ENCODE results near the gene PRC1.
A peak's percentile ranks its signal among the peaks of the same experiment; 100 is the strongest.

The PRC1 gene

DNA sequence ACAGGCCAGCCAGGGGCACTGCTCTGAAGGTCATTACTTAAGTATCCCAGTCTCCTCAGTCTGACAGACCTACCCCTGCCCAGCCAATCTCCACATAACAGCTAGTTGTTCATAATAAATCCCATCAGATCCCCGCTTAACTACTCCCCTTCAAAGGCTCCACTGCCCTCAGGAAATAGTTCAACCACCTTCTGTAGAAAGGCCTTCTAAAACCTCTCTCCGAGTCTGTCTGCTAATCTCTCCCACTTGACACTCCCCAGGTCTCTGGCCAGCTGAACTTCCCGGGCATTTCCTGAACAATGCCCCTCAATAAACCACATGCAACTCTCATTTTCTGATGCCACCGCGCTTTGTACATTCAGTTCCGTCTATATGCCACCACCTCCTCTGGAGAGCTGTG lies 6.0 kb downstream of the PRC1 start:
- H3K4me3 ChIP-seq (ENCODE audit: low read length), result no peak overlapping the region
- no peak overlapping the region for H3K9ac ChIP-seq (ENCODE audit: low read depth, low read length)

DNA sequence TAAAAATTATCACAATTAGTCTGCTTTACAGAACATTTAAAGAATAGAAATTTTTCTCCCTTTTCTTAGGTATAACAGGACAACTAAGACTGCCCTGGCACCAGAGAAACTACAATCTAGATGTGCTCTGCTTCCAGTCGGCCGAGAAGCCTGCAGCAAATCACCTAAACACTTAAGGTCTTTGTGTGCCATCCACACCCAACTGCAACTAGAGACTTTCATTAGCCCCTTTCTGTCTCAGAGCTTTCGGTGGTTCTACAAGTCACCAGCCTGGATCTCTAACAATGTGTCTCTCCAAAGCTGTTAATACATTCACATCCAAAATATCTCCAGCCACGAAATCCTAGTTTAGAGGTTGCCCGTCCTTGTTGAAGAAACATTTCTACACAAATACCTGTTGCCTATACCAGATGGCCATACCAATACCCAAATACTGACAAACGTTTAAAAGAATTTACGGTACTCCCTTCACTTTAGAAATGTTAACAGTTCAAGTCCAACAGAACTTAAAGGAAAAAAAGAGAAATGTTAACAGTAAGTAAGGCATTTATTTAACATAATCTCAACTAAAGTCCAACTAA lies 6.7 kb downstream of the PRC1 start:
- H3K4me1 ChIP-seq (ENCODE audit: control insufficient read depth, insufficient read depth, low read length), result peaks cover 12% of the 10 kb centered on the region

More for the DNA sequence above, 6.0 kb downstream of the PRC1 start:
- Histone ChIP-seq H3K4me1 (ENCODE audit: control insufficient read depth, insufficient read depth, low read length) (peaks cover 12% of the 10 kb centered on the region), H3K36me3 (ENCODE audit: insufficient read depth, low read length) (no peaks in the 10 kb centered on the region), H3K27me3 (ENCODE audit: control insufficient read depth, insufficient read depth, low read length) (no peaks in the 10 kb centered on the region), H3K4me2 (ENCODE audit: low read length) (peak overlapping the region; percentile 62), H3K9me3 (replicated peaks; ENCODE audit: low read length) (no peaks in the 10 kb centered on the region)

DNA sequence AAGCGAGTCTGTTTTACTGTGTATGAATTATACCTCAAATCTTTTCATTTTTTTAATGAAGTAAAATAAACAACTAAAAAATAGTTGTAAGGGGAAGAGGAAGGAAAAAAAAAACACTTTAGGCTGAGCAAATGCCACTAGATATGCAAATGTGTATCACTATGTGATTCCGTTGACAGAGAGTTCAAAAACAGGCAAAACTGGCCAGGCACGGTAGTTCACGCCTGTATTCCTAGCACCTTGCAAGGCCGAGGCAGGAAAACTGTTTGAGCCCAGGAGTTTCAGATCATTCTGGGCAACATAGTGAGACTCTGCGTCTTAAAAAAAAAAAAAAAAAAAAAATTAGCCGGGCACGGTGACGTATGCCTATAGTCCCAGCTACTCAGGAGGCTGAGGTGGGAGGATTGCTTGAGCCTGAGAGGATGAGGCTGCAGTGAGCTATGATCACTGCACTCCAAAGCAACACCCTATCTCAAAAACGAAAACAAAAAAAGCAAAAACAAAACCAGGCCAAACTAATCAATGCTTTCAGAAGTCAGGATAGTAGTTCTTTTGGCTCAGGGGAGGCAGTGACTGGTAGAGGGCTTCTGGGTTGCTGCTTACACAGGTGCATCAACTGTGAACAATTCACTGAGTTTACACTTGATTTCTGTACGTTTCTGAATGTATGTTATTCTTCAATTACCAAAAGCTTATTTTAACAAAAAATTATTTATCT lies 7.4 kb downstream of the PRC1 start:
- Histone ChIP-seq H3K4me1 (ENCODE audit: control insufficient read depth, insufficient read depth, low read length) (peaks cover 12% of the 10 kb centered on the region), H3K9ac (ENCODE audit: low read depth, low read length) (no peak overlapping the region), H3K27me3 (ENCODE audit: control insufficient read depth, insufficient read depth, low read length) (no peaks in the 10 kb centered on the region), H3K36me3 (ENCODE audit: insufficient read depth, low read length) (peaks cover 6% of the 10 kb centered on the region), H3K4me2 (ENCODE audit: low read length) (peak overlapping the region; percentile 62), H3K9me3 (replicated peaks; ENCODE audit: low read length) (no peaks in the 10 kb centered on the region), H3K4me3 (ENCODE audit: low read length) (no peak overlapping the region)

More for the DNA sequence above, 6.7 kb downstream of the PRC1 start:
- Histone ChIP-seq H3K36me3 (ENCODE audit: insufficient read depth, low read length) (peaks cover 6% of the 10 kb centered on the region), H3K9me3 (replicated peaks; ENCODE audit: low read length) (no peaks in the 10 kb centered on the region), H3K9ac (ENCODE audit: low read depth, low read length) (no peak overlapping the region), H3K4me3 (ENCODE audit: low read length) (no peak overlapping the region), H3K4me2 (ENCODE audit: low read length) (peak overlapping the region; percentile 62), H3K27me3 (ENCODE audit: control insufficient read depth, insufficient read depth, low read length) (no peaks in the 10 kb centered on the region)

DNA sequence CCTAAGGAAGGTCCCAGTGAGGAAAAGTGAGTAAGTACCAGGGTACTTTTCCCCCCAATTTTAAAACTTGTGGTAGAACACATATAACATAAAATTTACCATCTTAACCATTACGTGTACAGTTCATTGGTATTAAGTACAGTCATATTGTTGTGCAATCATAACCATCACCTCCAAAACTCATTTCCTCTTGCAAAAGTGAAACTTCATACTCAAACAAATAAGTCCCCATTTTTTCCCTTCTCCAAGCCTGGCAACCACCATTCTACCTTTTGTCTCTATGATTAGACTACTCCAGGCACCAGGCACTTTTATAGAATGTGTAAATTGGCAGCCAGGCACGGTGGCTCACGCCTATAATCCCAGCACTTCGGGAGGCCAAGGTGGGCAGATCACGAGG lies 12.2 kb downstream of the PRC1 start:
- H3K9me3 ChIP-seq (replicated peaks; ENCODE audit: low read length), result no peaks in the 10 kb centered on the region
- H3K4me2 ChIP-seq (ENCODE audit: low read length), result no peak overlapping the region

DNA sequence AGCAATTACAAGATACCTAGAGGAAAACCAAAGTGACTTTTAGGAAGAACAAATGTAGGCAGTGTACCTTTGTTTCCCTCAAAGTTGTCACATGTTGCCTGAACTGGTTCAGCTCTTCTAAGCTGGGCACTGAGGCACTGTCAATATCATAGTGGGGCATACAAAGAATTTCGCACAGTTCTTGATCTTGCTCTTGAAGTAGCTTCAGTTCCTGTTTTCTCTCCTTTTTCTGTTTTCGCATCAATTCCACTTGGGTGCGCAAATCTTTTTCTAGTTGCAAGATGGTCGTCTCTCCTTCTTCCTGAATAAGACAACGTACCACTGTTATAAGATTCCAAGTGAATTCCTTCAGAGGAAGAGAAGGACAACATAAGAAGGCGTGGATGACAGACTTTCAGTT lies 12.7 kb downstream of the PRC1 start:
- H3K4me3 ChIP-seq (ENCODE audit: low read length), result no peak overlapping the region
- H3K4me1 ChIP-seq (ENCODE audit: control insufficient read depth, insufficient read depth, low read length), result no peaks in the 10 kb centered on the region
- no peak overlapping the region for H3K4me2 ChIP-seq (ENCODE audit: low read length)
- no peaks in the 10 kb centered on the region for H3K9me3 ChIP-seq (replicated peaks; ENCODE audit: low read length)
- H3K27me3 ChIP-seq (ENCODE audit: control insufficient read depth, insufficient read depth, low read length), result no peaks in the 10 kb centered on the region
- H3K9ac ChIP-seq (ENCODE audit: low read depth, low read length), result no peak overlapping the region
- H3K36me3 ChIP-seq (ENCODE audit: insufficient read depth, low read length), result peaks cover 44% of the 10 kb centered on the region

More for the DNA sequence above, 12.2 kb downstream of the PRC1 start:
- Histone ChIP-seq H3K36me3 (ENCODE audit: insufficient read depth, low read length) (peaks cover 40% of the 10 kb centered on the region), H3K4me3 (ENCODE audit: low read length) (no peak overlapping the region), H3K4me1 (ENCODE audit: control insufficient read depth, insufficient read depth, low read length) (no peaks in the 10 kb centered on the region), H3K9ac (ENCODE audit: low read depth, low read length) (no peak overlapping the region), H3K27me3 (ENCODE audit: control insufficient read depth, insufficient read depth, low read length) (no peaks in the 10 kb centered on the region)

DNA sequence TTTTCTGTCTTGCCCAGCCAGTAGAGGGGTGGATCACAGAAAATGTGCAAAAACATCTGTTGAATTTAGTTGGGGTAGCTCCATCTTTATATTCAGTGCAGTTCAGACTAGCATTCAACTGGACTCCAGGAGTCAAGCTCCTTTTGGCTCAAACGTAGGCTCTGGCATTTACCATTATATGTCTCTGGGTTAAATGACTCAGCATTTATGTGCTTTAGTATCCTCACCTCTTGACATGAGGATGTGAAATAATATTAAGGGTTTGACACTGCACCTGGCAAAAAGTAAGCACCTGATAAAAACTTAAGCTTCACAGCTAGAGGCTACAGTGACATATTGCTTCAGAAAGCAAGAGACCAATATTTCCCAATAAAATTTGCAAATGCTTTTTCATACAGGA lies 14.8 kb downstream of the PRC1 start:
- Histone ChIP-seq H3K36me3 (ENCODE audit: insufficient read depth, low read length) (peaks cover 59% of the 10 kb centered on the region), H3K4me1 (ENCODE audit: control insufficient read depth, insufficient read depth, low read length) (no peaks in the 10 kb centered on the region), H3K27me3 (ENCODE audit: control insufficient read depth, insufficient read depth, low read length) (no peaks in the 10 kb centered on the region)

DNA sequence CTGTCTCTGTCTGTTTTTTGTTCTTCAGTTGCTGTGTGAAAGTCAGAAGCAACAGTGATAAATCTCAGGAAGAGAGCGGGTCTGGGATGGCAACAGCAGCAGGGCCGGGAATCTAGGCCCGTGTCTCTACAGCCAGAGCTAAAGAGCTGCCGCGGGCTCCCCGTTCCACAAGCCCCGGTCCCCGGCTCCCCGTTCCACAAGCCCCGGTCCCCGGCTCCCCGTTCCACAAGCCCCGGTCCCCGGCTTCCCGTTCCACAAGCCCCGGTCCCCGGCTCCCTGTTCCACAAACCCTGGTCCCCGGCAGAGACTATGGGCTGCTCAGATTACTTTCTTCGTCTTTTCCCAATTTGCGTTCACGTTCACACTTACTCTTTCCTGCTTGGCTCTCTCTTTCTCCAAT lies 20.1 kb downstream of the PRC1 start:
- Histone ChIP-seq H3K36me3 (ENCODE audit: insufficient read depth, low read length) (peaks cover 45% of the 10 kb centered on the region), H3K9me3 (replicated peaks; ENCODE audit: low read length) (no peaks in the 10 kb centered on the region), H3K27me3 (ENCODE audit: control insufficient read depth, insufficient read depth, low read length) (no peaks in the 10 kb centered on the region)

More for the DNA sequence above, 14.8 kb downstream of the PRC1 start:
- Histone ChIP-seq H3K9me3 (replicated peaks; ENCODE audit: low read length) (no peaks in the 10 kb centered on the region), H3K4me2 (ENCODE audit: low read length) (no peak overlapping the region), H3K9ac (ENCODE audit: low read depth, low read length) (no peak overlapping the region), H3K4me3 (ENCODE audit: low read length) (no peak overlapping the region)

DNA sequence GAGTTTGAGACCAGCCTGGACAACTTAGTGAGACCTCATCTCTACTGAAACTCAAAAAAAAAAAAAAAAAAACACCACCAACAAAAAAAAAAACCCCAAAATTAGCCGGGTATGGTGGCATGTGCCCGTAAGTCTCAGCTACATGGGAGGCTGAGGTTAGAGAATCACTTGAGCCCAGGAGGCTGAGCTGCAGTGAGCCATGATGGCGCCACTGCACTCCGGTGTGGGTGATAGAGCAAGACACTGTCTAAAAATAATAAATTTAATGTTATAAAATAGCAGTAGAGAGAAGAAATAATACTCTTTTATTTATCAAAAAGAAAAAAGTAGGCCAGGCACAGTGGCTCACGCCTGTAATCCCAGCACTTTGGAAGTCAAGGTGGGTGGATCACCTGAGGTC lies 22.2 kb downstream of the PRC1 start:
- Histone ChIP-seq H3K4me2 (ENCODE audit: low read length) (no peak overlapping the region), H3K4me3 (ENCODE audit: low read length) (no peak overlapping the region), H3K36me3 (ENCODE audit: insufficient read depth, low read length) (peaks cover 48% of the 10 kb centered on the region), H3K9me3 (replicated peaks; ENCODE audit: low read length) (no peaks in the 10 kb centered on the region), H3K9ac (ENCODE audit: low read depth, low read length) (no peak overlapping the region), H3K27me3 (ENCODE audit: control insufficient read depth, insufficient read depth, low read length) (no peaks in the 10 kb centered on the region), H3K4me1 (ENCODE audit: control insufficient read depth, insufficient read depth, low read length) (no peaks in the 10 kb centered on the region)

More for the DNA sequence above, 20.1 kb downstream of the PRC1 start:
- no peaks in the 10 kb centered on the region for H3K4me1 ChIP-seq (ENCODE audit: control insufficient read depth, insufficient read depth, low read length)
- no peak overlapping the region for H3K4me2 ChIP-seq (ENCODE audit: low read length)
- no peak overlapping the region for H3K4me3 ChIP-seq (ENCODE audit: low read length)
- H3K9ac ChIP-seq (ENCODE audit: low read depth, low read length), result no peak overlapping the region

DNA sequence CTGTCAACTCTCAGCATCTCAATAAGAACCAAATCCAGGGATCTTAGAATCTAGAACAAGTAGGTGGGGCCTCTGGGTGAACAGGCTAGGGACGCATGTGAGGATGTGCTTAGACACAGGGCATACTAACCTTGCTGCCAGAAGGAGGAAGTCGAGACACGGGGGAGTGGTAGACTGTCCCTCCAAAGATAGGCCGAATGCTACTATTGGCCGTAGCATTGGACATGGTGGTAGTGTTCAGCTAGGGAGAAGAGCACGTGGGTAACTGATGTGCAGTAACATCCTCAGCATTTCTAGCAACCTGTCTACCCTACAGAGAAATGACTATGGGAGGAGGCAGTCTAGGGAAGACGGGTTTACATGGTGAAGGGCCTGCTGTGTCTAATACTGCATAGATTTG lies 24.1 kb downstream of the PRC1 start:
- Histone ChIP-seq H3K4me1 (ENCODE audit: control insufficient read depth, insufficient read depth, low read length) (no peaks in the 10 kb centered on the region), H3K4me3 (ENCODE audit: low read length) (no peak overlapping the region), H3K36me3 (ENCODE audit: insufficient read depth, low read length) (peaks cover 43% of the 10 kb centered on the region), H3K27me3 (ENCODE audit: control insufficient read depth, insufficient read depth, low read length) (no peaks in the 10 kb centered on the region), H3K9ac (ENCODE audit: low read depth, low read length) (no peak overlapping the region), H3K4me2 (ENCODE audit: low read length) (no peak overlapping the region), H3K9me3 (replicated peaks; ENCODE audit: low read length) (no peaks in the 10 kb centered on the region)

DNA sequence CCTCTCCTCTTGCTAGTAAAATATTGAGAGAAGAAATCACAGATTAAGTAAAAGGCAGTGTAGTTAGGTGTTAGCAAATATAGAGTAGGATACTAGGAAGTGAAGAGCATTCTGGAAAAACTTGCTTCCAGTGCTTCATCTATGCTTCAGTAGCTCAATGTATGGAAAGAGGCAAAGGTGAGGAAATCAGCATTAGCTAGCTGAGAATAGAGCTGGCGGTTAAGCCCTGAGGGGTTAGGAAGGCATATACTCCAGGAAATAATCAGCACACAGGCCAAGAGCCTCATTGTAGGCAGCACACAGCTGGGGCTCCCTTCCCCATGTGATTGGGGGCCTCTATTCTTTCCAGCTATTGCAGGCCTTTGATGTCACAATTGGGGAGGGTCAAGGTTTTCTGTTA lies 25.9 kb downstream of the PRC1 start:
- Histone ChIP-seq H3K27me3 (ENCODE audit: control insufficient read depth, insufficient read depth, low read length) (no peaks in the 10 kb centered on the region), H3K4me2 (ENCODE audit: low read length) (no peak overlapping the region), H3K4me1 (ENCODE audit: control insufficient read depth, insufficient read depth, low read length) (no peaks in the 10 kb centered on the region)

DNA sequence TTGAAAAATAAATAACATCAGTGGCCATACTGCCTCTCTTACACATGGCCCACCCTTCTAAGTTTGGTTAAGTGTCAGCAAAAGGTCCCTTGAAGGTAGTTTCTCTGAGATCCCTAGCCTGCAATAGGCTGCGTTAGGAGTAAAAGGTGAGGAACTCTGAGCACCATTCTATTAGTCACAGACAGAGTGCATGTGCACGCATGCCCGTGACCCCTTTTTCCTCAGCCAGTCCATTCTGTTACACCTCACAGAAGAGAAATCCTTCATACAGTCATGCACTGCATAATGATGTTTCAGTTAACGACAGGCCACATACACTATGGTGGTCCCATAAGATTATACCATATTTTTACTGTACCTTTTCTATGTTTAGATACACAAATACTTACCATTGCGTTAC lies 27.1 kb downstream of the PRC1 start:
- no peaks in the 10 kb centered on the region for H3K27me3 ChIP-seq (ENCODE audit: control insufficient read depth, insufficient read depth, low read length)

More for the DNA sequence above, 25.9 kb downstream of the PRC1 start:
- no peaks in the 10 kb centered on the region for H3K9me3 ChIP-seq (replicated peaks; ENCODE audit: low read length)
- peaks cover 47% of the 10 kb centered on the region for H3K36me3 ChIP-seq (ENCODE audit: insufficient read depth, low read length)
- no peak overlapping the region for H3K4me3 ChIP-seq (ENCODE audit: low read length)
- H3K9ac ChIP-seq (ENCODE audit: low read depth, low read length), result no peak overlapping the region

DNA sequence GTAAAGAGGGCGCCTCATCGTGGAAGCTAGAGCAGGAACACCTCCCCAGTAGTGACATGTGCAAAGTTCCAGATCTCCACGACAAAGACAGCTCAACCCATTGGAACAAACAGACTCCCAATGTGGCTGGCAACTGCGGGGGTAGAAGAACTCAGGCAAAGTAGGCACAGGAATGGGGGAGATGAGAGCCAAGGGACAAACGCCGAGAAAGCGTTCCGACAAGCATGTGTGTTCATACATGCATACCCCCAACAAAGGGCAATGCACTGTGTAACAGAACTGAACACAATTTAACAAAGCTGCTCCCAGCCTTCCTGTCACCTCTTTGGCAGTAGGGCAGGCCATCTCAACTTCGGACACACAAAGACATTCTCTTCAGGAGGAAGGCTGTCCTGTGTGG lies 28.1 kb downstream of the PRC1 start:
- H3K9ac ChIP-seq (ENCODE audit: low read depth, low read length), result no peak overlapping the region
- no peaks in the 10 kb centered on the region for H3K27me3 ChIP-seq (ENCODE audit: control insufficient read depth, insufficient read depth, low read length)
- H3K4me2 ChIP-seq (ENCODE audit: low read length), result no peak overlapping the region
- H3K9me3 ChIP-seq (replicated peaks; ENCODE audit: low read length), result no peaks in the 10 kb centered on the region
- peaks cover 65% of the 10 kb centered on the region for H3K36me3 ChIP-seq (ENCODE audit: insufficient read depth, low read length)
- no peak overlapping the region for H3K4me3 ChIP-seq (ENCODE audit: low read length)
- no peaks in the 10 kb centered on the region for H3K4me1 ChIP-seq (ENCODE audit: control insufficient read depth, insufficient read depth, low read length)

More for the DNA sequence above, 27.1 kb downstream of the PRC1 start:
- no peak overlapping the region for H3K4me3 ChIP-seq (ENCODE audit: low read length)
- peaks cover 56% of the 10 kb centered on the region for H3K36me3 ChIP-seq (ENCODE audit: insufficient read depth, low read length)
- H3K9ac ChIP-seq (ENCODE audit: low read depth, low read length), result no peak overlapping the region
- no peaks in the 10 kb centered on the region for H3K9me3 ChIP-seq (replicated peaks; ENCODE audit: low read length)
- no peak overlapping the region for H3K4me2 ChIP-seq (ENCODE audit: low read length)
- no peaks in the 10 kb centered on the region for H3K4me1 ChIP-seq (ENCODE audit: control insufficient read depth, insufficient read depth, low read length)

All from skeletal muscle satellite cell (primary cell).